ENCODE results near the gene NRCAM. TPM values are rescaled to one million over a fixed set of nuclear protein-coding genes. Genes with fewer than 3 reads are reported as not detected.

The NRCAM gene
- total and polyA plus RNA-seq, 2 of the 13 experiments (the other 11 are each of a cell fraction or from before 2014, with no cell fraction given): 0.31 to 0.33 TPM

DNA sequence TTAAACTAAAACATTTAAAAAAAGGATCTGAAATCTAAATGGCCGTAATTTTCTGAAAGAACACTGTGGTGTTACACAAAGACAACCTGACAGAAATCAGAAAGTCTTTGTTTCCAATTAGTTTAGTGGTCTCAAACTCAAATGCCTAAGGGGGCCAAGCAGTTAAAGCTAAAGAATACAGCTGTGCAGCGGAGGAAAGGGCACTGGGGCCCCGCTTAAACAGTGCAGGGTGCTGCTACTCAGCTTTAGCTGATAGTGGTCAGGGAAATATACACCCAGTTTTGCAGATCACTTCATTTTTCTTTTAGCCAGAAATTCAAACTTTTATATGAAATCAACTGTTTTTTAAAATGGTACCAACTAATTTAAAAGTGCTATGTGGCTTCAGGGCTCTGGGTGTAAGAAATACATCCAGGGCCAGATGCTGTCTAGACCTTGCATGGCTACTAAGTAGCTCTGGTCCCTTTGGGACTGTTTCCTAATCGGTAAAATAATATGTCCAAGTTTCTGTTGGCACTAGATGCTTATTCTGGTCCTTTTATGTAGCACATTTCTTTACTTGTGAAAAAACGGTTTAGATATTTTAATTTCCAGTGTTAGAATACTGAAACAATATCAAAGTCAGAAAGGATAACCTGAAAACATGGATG lies 164.3 kb downstream of the NRCAM start (continued):
- TF ChIP-seq, protein P1, sequence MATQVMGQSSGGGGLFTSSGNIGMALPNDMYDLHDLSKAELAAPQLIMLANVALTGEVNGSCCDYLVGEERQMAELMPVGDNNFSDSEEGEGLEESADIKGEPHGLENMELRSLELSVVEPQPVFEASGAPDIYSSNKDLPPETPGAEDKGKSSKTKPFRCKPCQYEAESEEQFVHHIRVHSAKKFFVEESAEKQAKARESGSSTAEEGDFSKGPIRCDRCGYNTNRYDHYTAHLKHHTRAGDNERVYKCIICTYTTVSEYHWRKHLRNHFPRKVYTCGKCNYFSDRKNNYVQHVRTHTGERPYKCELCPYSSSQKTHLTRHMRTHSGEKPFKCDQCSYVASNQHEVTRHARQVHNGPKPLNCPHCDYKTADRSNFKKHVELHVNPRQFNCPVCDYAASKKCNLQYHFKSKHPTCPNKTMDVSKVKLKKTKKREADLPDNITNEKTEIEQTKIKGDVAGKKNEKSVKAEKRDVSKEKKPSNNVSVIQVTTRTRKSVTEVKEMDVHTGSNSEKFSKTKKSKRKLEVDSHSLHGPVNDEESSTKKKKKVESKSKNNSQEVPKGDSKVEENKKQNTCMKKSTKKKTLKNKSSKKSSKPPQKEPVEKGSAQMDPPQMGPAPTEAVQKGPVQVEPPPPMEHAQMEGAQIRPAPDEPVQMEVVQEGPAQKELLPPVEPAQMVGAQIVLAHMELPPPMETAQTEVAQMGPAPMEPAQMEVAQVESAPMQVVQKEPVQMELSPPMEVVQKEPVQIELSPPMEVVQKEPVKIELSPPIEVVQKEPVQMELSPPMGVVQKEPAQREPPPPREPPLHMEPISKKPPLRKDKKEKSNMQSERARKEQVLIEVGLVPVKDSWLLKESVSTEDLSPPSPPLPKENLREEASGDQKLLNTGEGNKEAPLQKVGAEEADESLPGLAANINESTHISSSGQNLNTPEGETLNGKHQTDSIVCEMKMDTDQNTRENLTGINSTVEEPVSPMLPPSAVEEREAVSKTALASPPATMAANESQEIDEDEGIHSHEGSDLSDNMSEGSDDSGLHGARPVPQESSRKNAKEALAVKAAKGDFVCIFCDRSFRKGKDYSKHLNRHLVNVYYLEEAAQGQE (IDR thresholded peaks at IDR 0.05; ENCODE audit: borderline replicate concordance in 1 of 2, low read depth in 1 of 2, low read length in 2 of 2): no peak
- TF ChIP-seq GATAD2A (CRISPR knock-in tag; IDR thresholded peaks at IDR 0.05) (no peak), MTA3 (CRISPR knock-in tag; IDR thresholded peaks at IDR 0.05) (no peak), MAF1 (CRISPR knock-in tag; IDR thresholded peaks at IDR 0.05; ENCODE audit: borderline replicate concordance) (no peak)
- TF ChIP-seq, protein P2, sequence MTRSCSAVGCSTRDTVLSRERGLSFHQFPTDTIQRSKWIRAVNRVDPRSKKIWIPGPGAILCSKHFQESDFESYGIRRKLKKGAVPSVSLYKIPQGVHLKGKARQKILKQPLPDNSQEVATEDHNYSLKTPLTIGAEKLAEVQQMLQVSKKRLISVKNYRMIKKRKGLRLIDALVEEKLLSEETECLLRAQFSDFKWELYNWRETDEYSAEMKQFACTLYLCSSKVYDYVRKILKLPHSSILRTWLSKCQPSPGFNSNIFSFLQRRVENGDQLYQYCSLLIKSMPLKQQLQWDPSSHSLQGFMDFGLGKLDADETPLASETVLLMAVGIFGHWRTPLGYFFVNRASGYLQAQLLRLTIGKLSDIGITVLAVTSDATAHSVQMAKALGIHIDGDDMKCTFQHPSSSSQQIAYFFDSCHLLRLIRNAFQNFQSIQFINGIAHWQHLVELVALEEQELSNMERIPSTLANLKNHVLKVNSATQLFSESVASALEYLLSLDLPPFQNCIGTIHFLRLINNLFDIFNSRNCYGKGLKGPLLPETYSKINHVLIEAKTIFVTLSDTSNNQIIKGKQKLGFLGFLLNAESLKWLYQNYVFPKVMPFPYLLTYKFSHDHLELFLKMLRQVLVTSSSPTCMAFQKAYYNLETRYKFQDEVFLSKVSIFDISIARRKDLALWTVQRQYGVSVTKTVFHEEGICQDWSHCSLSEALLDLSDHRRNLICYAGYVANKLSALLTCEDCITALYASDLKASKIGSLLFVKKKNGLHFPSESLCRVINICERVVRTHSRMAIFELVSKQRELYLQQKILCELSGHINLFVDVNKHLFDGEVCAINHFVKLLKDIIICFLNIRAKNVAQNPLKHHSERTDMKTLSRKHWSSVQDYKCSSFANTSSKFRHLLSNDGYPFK (CRISPR knock-in tag; IDR thresholded peaks at IDR 0.05; ENCODE audit: borderline replicate concordance): no peak

- Histone ChIP-seq H3K9me3 (ENCODE audit: low read length) (no peaks in the 10 kb centered on the region), H3K27me3 (ENCODE audit: control insufficient read depth in 1 of 2, insufficient read depth in 2 of 2, low read length in 2 of 2) (no peaks in the 10 kb centered on the region), H2AFZ (ENCODE audit: low read length) (no peak overlapping the region), H3K4me3 (replicated peaks in 1 of 3; ENCODE audit: insufficient read depth in 1 of 3, low read depth in 2 of 3, low read length in 3 of 3) (no peak overlapping the region), H3K4me1 (ENCODE audit: insufficient read depth, low read length) (no peaks in the 10 kb centered on the region), H4K20me1 (ENCODE audit: insufficient read depth, low read length) (no peaks in the 10 kb centered on the region), H3K27ac (ENCODE audit: extremely low read length, insufficient read depth, low read length) (no peak overlapping the region), H3K36me3 (replicated peaks in 1 of 2; ENCODE audit: control insufficient read depth in 1 of 2, insufficient read depth in 2 of 2, low read length in 2 of 2) (no peaks in the 10 kb centered on the region), H3K9ac (ENCODE audit: insufficient read depth, low read depth, low read length) (no peak overlapping the region), H3K4me2 (ENCODE audit: low read depth, low read length) (no peak overlapping the region), H3K79me2 (ENCODE audit: insufficient read depth, low read length) (no peaks in the 10 kb centered on the region)
- no peak for DNase-seq (ENCODE audit: low spot score)
- BruUV-seq (replicated peaks): no TSS peak
- FAIRE-seq: no peak
- intact Hi-C loops (cut with micrococcal nuclease; ENCODE audit: unreplicated experiment): no loop called here
- CTCF ChIA-PET (ENCODE audit: low intra/inter-chr PET ratio, low total read pairs): no interaction called here
- in situ Hi-C loops (cut with HindIII; ENCODE audit: extremely low pct_ligation_motif_present, low pct_unique_long_range_greater_than_20kb): no loop called here
- POLR2A ChIA-PET: no interaction called here
- 38% methylated on average over 1 of the region's 1 CpG for WGBS (ENCODE audit: low lambda C conversion rate)
- no peak for ATAC-seq
- TF ChIP-seq ZNF318 (CRISPR knock-in tag; IDR thresholded peaks at IDR 0.05) (no peak), ZFP82 (CRISPR knock-in tag; IDR thresholded peaks at IDR 0.05; ENCODE audit: borderline replicate concordance) (no peak)
Measured at GRCh38 chr7:108291152-108291508, 165.1 kb downstream of the NRCAM start.

All from HepG2 (cell line).